HCT116 (cell line): ENCODE results near the gene GPR4. TPM values are rescaled to one million over a fixed set of nuclear protein-coding genes. Genes with fewer than 3 reads are reported as not detected.

Experiments used
- ATAC-seq: fragments of 200-7000 bp; cut with Tn5 transposase; 2 replicates; pipeline ENCODE4 v1.9.1; 2020; ENCODE audit warnings: mild to moderate bottlenecking, moderate library complexity
- BruUV-seq: library from RNA; stranded (reverse); fragments of 400-500 nt; replicated peaks from 2 replicates; lab custom pipeline; 2021; lab: Mats Ljungman, UMichigan
- CTCF ChIA-PET: fragments of 300-600 bp; sonication (Branson Sonifier 250); formaldehyde crosslinking; loops from one replicate; lab custom pipeline; 2021; ENCODE audit warnings: antibody characterized with exemption; lab: Charles Lee
- POLR2A ChIA-PET: fragments of 300-600, 350-600 bp; sonication (Branson Sonifier 250); formaldehyde crosslinking; loops from one replicate; lab custom pipeline; 2021; ENCODE audit warnings: antibody characterized with exemption; lab: Charles Lee
- RAD21 ChIA-PET, 2 experiments: fragments of 300-600 bp; sonication (Branson Sonifier 250); formaldehyde crosslinking; loops; one replicate each; lab custom pipeline; 2023; ENCODE audit warnings: low total read pairs in 2 of 2; ENCODE audit not compliant: uncharacterized antibody in 2 of 2, unreplicated experiment in 2 of 2, low non-redundant PET in 1 of 2; lab: Charles Lee
- DNase-seq: peaks from one replicate; pipeline ENCODE4 v3.0.0-alpha.2; 2010; ENCODE audit warnings: low read depth, low spot score
- H2AFZ ChIP-seq: fragments of 200-600 bp; shearing (Covaris generic), sonication (generic); 2 replicates; pipeline ENCODE4 v1.6.1; 2017; ENCODE audit warnings: low read depth, mixed run types, mixed read lengths, antibody characterized with exemption, low read length; ENCODE audit not compliant: poor library complexity, severe bottlenecking
- H3K27ac ChIP-seq: 2 replicates; pipeline ENCODE4 v1.5.1; 2012; ENCODE audit warnings: low read depth, low read length
- H3K27me3 ChIP-seq: fragments of 200-600 bp; sonication (generic); 2 replicates; pipeline ENCODE4 v1.6.1; 2016; ENCODE audit warnings: mixed run types, low read length, mixed read lengths; ENCODE audit not compliant: insufficient read depth
- H3K36me3 ChIP-seq, 2 experiments: fragments of 200-500 bp in 1 of 2; fragments of 200-600 bp in 1 of 2; sonication (Bioruptor generic) in 1 of 2; sonication (generic) in 1 of 2; 2 replicates each; pipeline versions ENCODE4 v1.5.1 to v1.6.1; 2014 to 2016; ENCODE audit warnings: low read length in 2 of 2, inconsistent platforms in 1 of 2, mixed read lengths in 1 of 2, mixed run types in 1 of 2; ENCODE audit not compliant: insufficient read depth in 2 of 2, control insufficient read depth in 1 of 2
- H3K4me1 ChIP-seq, 2 experiments: fragments of 200-600 bp in 1 of 2; sonication (generic) in 1 of 2; 2 replicates each; pipeline versions ENCODE4 v1.5.1 to v1.6.1; 2012 to 2017; ENCODE audit warnings: low read length in 2 of 2, inconsistent platforms in 1 of 2, mild to moderate bottlenecking in 1 of 2, mixed read lengths in 1 of 2, mixed run types in 1 of 2, moderate library complexity in 1 of 2; ENCODE audit not compliant: insufficient read depth in 2 of 2, control insufficient read depth in 1 of 2
- H3K4me2 ChIP-seq: fragments of 200-600 bp; sonication (generic); 2 replicates; pipeline ENCODE4 v1.6.1; 2017; ENCODE audit warnings: mixed run types, low read length, mixed read lengths
- H3K4me3 ChIP-seq, 2 experiments: fragments of 200-600 bp in 1 of 2; sonication (generic) in 1 of 2; replicated peaks in 1 of 2; 2 replicates each; pipeline ENCODE4 v1.5.1; 2011 to 2016; ENCODE audit warnings: low read length in 2 of 2, control low read depth in 1 of 2, low read depth in 1 of 2, mild to moderate bottlenecking in 1 of 2, mixed read lengths in 1 of 2, mixed run types in 1 of 2
- H3K79me2 ChIP-seq: fragments of 200-600 bp; sonication (generic); 2 replicates; pipeline ENCODE4 v1.6.1; 2017; ENCODE audit warnings: mild to moderate bottlenecking, mixed run types, low read length, moderate library complexity, mixed read lengths; ENCODE audit not compliant: insufficient read depth
- H3K9ac ChIP-seq: fragments of 200-600 bp; sonication (generic); 2 replicates; pipeline ENCODE4 v1.6.1; 2016; ENCODE audit warnings: low read length, mixed read lengths
- H3K9me2 ChIP-seq: fragments of 200-600 bp; sonication (generic), shearing (Covaris generic); 2 replicates; pipeline ENCODE4 v1.6.1; 2017; ENCODE audit warnings: mixed run types, mild to moderate bottlenecking, moderate library complexity; ENCODE audit not compliant: insufficient read depth
- H3K9me3 ChIP-seq, 2 experiments: fragments of 200-500 bp in 1 of 2; fragments of 200-600 bp in 1 of 2; sonication (Bioruptor generic) in 1 of 2; sonication (generic) in 1 of 2; 2 replicates each; pipeline ENCODE4 v1.6.1; 2014 to 2017; ENCODE audit warnings: low read length in 2 of 2, mixed read lengths in 2 of 2, inconsistent platforms in 1 of 2, low read depth in 1 of 2, mild to moderate bottlenecking in 1 of 2, mixed run types in 1 of 2, moderate library complexity in 1 of 2; ENCODE audit not compliant: control insufficient read depth in 1 of 2, insufficient read depth in 1 of 2
- H4K20me1 ChIP-seq: fragments of 200-600 bp; sonication (generic), shearing (Covaris generic); 2 replicates; pipeline ENCODE4 v1.6.1; 2017; ENCODE audit warnings: mixed run types, mild to moderate bottlenecking, moderate library complexity; ENCODE audit not compliant: insufficient read depth
- ELF1 ChIP-seq: IDR thresholded peaks from 2 replicates; pipeline ENCODE4 v1.6.1; 2012; ENCODE audit warnings: low read depth, borderline replicate concordance
- FOSL1 ChIP-seq: IDR thresholded peaks from 2 replicates; pipeline ENCODE4 v1.6.1; 2012; ENCODE audit warnings: low read depth
- MAX ChIP-seq: IDR thresholded peaks from 2 replicates; pipeline ENCODE4 v1.6.1; 2012
- RAD21 ChIP-seq: IDR thresholded peaks from 2 replicates; pipeline ENCODE4 v1.6.1; 2012; ENCODE audit warnings: low read depth, mild to moderate bottlenecking
- REST ChIP-seq: IDR thresholded peaks from 2 replicates; pipeline ENCODE4 v1.6.1; 2012; ENCODE audit warnings: low read depth
- SIN3A ChIP-seq: IDR thresholded peaks from 2 replicates; pipeline ENCODE4 v1.6.1; 2012; ENCODE audit warnings: low read depth
- SRF ChIP-seq: IDR thresholded peaks from 2 replicates; pipeline ENCODE4 v1.6.1; 2012; ENCODE audit warnings: low read depth
- ZFX ChIP-seq: fragments of 450-650 bp; IDR thresholded peaks from 2 replicates; pipeline ENCODE4 v1.6.1; 2017
- ZNF274 ChIP-seq: fragments of 200-500 bp; sonication (Bioruptor generic); IDR thresholded peaks from 2 replicates; pipeline ENCODE4 v1.6.1; 2014; ENCODE audit warnings: mild to moderate bottlenecking, low read depth, low read length, inconsistent platforms
- intact Hi-C: fragments of 100-400 bp; cut with micrococcal nuclease; formaldehyde crosslinking; loops from 2 replicates; pipeline ENCODE4 v1.10.0; 2022
- total RNA-seq: library from RNA; stranded (reverse); gene quantifications from one replicate; pipeline ENCODE4 v1.2.1, GENCODE V29; 2021; ENCODE audit not compliant: unreplicated experiment
- TF ChIP-seq, protein P1 (sequence below): IDR thresholded peaks from 2 replicates; pipeline ENCODE4 v1.6.1; 2011; ENCODE audit warnings: mild to moderate bottlenecking, low read length, moderate library complexity; ENCODE audit not compliant: insufficient replicate concordance; ENCODE audit errors: extremely low read depth
- TF ChIP-seq, protein P2 (sequence below), 3 experiments: fragments of 200-600 bp in 1 of 3; sonication (generic) in 1 of 3; IDR thresholded peaks in 2 of 3; conservative IDR thresholded peaks in 1 of 3; 2 replicates each; pipeline ENCODE4 v1.5.1; 2012 to 2017; ENCODE audit warnings: low read depth in 2 of 3, low read length in 2 of 3, antibody characterized with exemption in 1 of 3, borderline replicate concordance in 1 of 3, control low read depth in 1 of 3, mild to moderate bottlenecking in 1 of 3, mixed read lengths in 1 of 3, mixed run types in 1 of 3, moderate library complexity in 1 of 3; ENCODE audit not compliant: insufficient read depth in 1 of 3

The GPR4 gene
- total RNA-seq, 1 experiment from 2014 or later: 0.10 TPM

GRCh38 chr19:45564131-45564780, 37.8 kb downstream of the GPR4 start:
- H2AFZ ChIP-seq: no peak overlapping the region
- RAD21 ChIA-PET: no interaction called here
- no peaks in the 10 kb centered on the region for H3K36me3 ChIP-seq
- H3K9ac ChIP-seq: no peak overlapping the region
- DNase-seq: no peak
- POLR2A ChIA-PET: no interaction called here
- TF ChIP-seq ZFX: no peak
- no peak for TF ChIP-seq SRF
- no peak for TF ChIP-seq ELF1
- no peak for TF ChIP-seq MAX
- no peak for TF ChIP-seq ZNF274
- no peak for TF ChIP-seq RAD21
- no peak for TF ChIP-seq FOSL1
- TF ChIP-seq, protein P1, sequence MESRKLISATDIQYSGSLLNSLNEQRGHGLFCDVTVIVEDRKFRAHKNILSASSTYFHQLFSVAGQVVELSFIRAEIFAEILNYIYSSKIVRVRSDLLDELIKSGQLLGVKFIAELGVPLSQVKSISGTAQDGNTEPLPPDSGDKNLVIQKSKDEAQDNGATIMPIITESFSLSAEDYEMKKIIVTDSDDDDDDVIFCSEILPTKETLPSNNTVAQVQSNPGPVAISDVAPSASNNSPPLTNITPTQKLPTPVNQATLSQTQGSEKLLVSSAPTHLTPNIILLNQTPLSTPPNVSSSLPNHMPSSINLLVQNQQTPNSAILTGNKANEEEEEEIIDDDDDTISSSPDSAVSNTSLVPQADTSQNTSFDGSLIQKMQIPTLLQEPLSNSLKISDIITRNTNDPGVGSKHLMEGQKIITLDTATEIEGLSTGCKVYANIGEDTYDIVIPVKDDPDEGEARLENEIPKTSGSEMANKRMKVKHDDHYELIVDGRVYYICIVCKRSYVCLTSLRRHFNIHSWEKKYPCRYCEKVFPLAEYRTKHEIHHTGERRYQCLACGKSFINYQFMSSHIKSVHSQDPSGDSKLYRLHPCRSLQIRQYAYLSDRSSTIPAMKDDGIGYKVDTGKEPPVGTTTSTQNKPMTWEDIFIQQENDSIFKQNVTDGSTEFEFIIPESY: no peak
- TF ChIP-seq REST: no peak
- TF ChIP-seq, protein P2, sequence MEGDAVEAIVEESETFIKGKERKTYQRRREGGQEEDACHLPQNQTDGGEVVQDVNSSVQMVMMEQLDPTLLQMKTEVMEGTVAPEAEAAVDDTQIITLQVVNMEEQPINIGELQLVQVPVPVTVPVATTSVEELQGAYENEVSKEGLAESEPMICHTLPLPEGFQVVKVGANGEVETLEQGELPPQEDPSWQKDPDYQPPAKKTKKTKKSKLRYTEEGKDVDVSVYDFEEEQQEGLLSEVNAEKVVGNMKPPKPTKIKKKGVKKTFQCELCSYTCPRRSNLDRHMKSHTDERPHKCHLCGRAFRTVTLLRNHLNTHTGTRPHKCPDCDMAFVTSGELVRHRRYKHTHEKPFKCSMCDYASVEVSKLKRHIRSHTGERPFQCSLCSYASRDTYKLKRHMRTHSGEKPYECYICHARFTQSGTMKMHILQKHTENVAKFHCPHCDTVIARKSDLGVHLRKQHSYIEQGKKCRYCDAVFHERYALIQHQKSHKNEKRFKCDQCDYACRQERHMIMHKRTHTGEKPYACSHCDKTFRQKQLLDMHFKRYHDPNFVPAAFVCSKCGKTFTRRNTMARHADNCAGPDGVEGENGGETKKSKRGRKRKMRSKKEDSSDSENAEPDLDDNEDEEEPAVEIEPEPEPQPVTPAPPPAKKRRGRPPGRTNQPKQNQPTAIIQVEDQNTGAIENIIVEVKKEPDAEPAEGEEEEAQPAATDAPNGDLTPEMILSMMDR (IDR thresholded peaks at IDR 0.05 in 2 of 3, conservative IDR thresholded peaks at IDR 0.05 in 1 of 3; ENCODE audit: borderline replicate concordance in 1 of 3, insufficient read depth in 1 of 3, low read depth in 2 of 3, low read length in 2 of 3): no peak
- no peak for TF ChIP-seq SIN3A
- no peak for ATAC-seq
- no peak overlapping the region for H3K27ac ChIP-seq
- CTCF ChIA-PET: no interaction called here
- H3K9me3 ChIP-seq: no peaks in the 10 kb centered on the region
- no peaks in the 10 kb centered on the region for H3K9me2 ChIP-seq
- no peak overlapping the region for H3K4me2 ChIP-seq
- intact Hi-C loops: no loop called here
- no peaks in the 10 kb centered on the region for H3K27me3 ChIP-seq
- peaks cover 15% of the 10 kb centered on the region; the same call in 1 of the 2 replicates for H3K79me2 ChIP-seq
- H3K4me3 ChIP-seq: no peak overlapping the region
- BruUV-seq: no TSS peak
- H4K20me1 ChIP-seq: no peaks in the 10 kb centered on the region
- peaks cover 10 to 18% of the 10 kb centered on the region in 2 experiments for H3K4me1 ChIP-seq
